ENCODE measurements around the gene FBXO46. TPM values are rescaled to one million over a fixed set of nuclear protein-coding genes. Genes with fewer than 3 reads are reported as not detected.
"Not testable (repeated sequence)": the region's sequence is repeated elsewhere in the genome, so short reads cannot be mapped to it uniquely, and the experiment has no call there.

The FBXO46 gene
- polyA plus RNA-seq, 1 donor = 13.9 TPM

GRCh38 chr19:45753548-45753947, 22.9 kb upstream of the FBXO46 start:
- no peak overlapping the region for H3K27ac ChIP-seq (ENCODE audit: low read length)
- DNase-seq = no peak
- H3K9me3 ChIP-seq (ENCODE audit: control insufficient read depth, low read depth, low read length) = no peaks in the 10 kb centered on the region
- H3K4me1 ChIP-seq (ENCODE audit: control insufficient read depth, insufficient read depth, low read length) = no peaks in the 10 kb centered on the region
- WGBS (ENCODE audit: insufficient coverage, low lambda C conversion rate) = no CpG with 5 or more reads among the region's 6 CpGs
- H3K36me3 ChIP-seq (ENCODE audit: control insufficient read depth, insufficient read depth, low read length) = no peaks in the 10 kb centered on the region
- H3K27me3 ChIP-seq (ENCODE audit: control insufficient read depth, insufficient read depth, low read length) = no peaks in the 10 kb centered on the region
- H3K4me3 ChIP-seq (ENCODE audit: low read length) = no peak overlapping the region

GRCh38 chr19:45752639-45753038, 21.9 kb upstream of the FBXO46 start:
- Histone ChIP-seq H3K36me3 (ENCODE audit: control insufficient read depth, insufficient read depth, low read length) (no peaks in the 10 kb centered on the region), H3K27me3 (ENCODE audit: control insufficient read depth, insufficient read depth, low read length) (no peaks in the 10 kb centered on the region), H3K27ac (ENCODE audit: low read length) (no peak overlapping the region), H3K9me3 (ENCODE audit: control insufficient read depth, low read depth, low read length) (no peaks in the 10 kb centered on the region), H3K4me1 (ENCODE audit: control insufficient read depth, insufficient read depth, low read length) (no peaks in the 10 kb centered on the region), H3K4me3 (ENCODE audit: low read length) (no peak overlapping the region)
- no peak for DNase-seq
- WGBS (ENCODE audit: insufficient coverage, low lambda C conversion rate) = 88% methylated on average over 4 of the region's 12 CpGs

- not testable (repeated sequence) for H3K27me3 ChIP-seq (ENCODE audit: control insufficient read depth, insufficient read depth, low read length); H3K9me3 ChIP-seq (ENCODE audit: control insufficient read depth, low read depth, low read length); H3K4me3 ChIP-seq (ENCODE audit: low read length); H3K4me1 ChIP-seq (ENCODE audit: control insufficient read depth, insufficient read depth, low read length); H3K27ac ChIP-seq (ENCODE audit: low read length); H3K36me3 ChIP-seq (ENCODE audit: control insufficient read depth, insufficient read depth, low read length); DNase-seq
- no CpG with 5 or more reads among the region's 10 CpGs for WGBS (ENCODE audit: insufficient coverage, low lambda C conversion rate)
These were observed 20.8 kb upstream of the FBXO46 start for GRCh38 chr19:45751483-45751882.

GRCh38 chr19:45747513-45747912, 16.8 kb upstream of the FBXO46 start:
- Histone ChIP-seq H3K9me3 (ENCODE audit: control insufficient read depth, low read depth, low read length) (no peaks in the 10 kb centered on the region), H3K36me3 (ENCODE audit: control insufficient read depth, insufficient read depth, low read length) (no peaks in the 10 kb centered on the region), H3K4me1 (ENCODE audit: control insufficient read depth, insufficient read depth, low read length) (no peaks in the 10 kb centered on the region), H3K27ac (ENCODE audit: low read length) (no peak overlapping the region), H3K4me3 (ENCODE audit: low read length) (no peak overlapping the region), H3K27me3 (ENCODE audit: control insufficient read depth, insufficient read depth, low read length) (peaks cover 7% of the 10 kb centered on the region)
- DNase-seq = no peak
- no CpG with 5 or more reads among the region's 5 CpGs for whole genome bisulfite sequencing (ENCODE audit: insufficient coverage, low lambda C conversion rate)

- no peak for DNase-seq
- WGBS (ENCODE audit: insufficient coverage, low lambda C conversion rate) = no CpG with 5 or more reads among the region's 5 CpGs
- Histone ChIP-seq H3K27me3 (ENCODE audit: control insufficient read depth, insufficient read depth, low read length) (peaks cover 7% of the 10 kb centered on the region), H3K4me3 (ENCODE audit: low read length) (no peak overlapping the region), H3K9me3 (ENCODE audit: control insufficient read depth, low read depth, low read length) (no peaks in the 10 kb centered on the region), H3K4me1 (ENCODE audit: control insufficient read depth, insufficient read depth, low read length) (no peaks in the 10 kb centered on the region), H3K27ac (ENCODE audit: low read length) (no peak overlapping the region), H3K36me3 (ENCODE audit: control insufficient read depth, insufficient read depth, low read length) (no peaks in the 10 kb centered on the region)
These were observed 16.2 kb upstream of the FBXO46 start for GRCh38 chr19:45746866-45747265.

GRCh38 chr19:45745606-45746005, 14.9 kb upstream of the FBXO46 start:
- Histone ChIP-seq H3K36me3 (ENCODE audit: control insufficient read depth, insufficient read depth, low read length) (no peaks in the 10 kb centered on the region), H3K9me3 (ENCODE audit: control insufficient read depth, low read depth, low read length) (no peaks in the 10 kb centered on the region), H3K4me1 (ENCODE audit: control insufficient read depth, insufficient read depth, low read length) (no peaks in the 10 kb centered on the region), H3K27me3 (ENCODE audit: control insufficient read depth, insufficient read depth, low read length) (peaks cover 7% of the 10 kb centered on the region), H3K4me3 (ENCODE audit: low read length) (no peak overlapping the region), H3K27ac (ENCODE audit: low read length) (no peak overlapping the region)
- no peak for DNase-seq
- no CpG with 5 or more reads among the region's 6 CpGs for WGBS (ENCODE audit: insufficient coverage, low lambda C conversion rate)

- DNase-seq = no peak
- no peak overlapping the region for H3K27ac ChIP-seq (ENCODE audit: low read length)
- no peak overlapping the region for H3K4me3 ChIP-seq (ENCODE audit: low read length)
- H3K36me3 ChIP-seq (ENCODE audit: control insufficient read depth, insufficient read depth, low read length) = no peaks in the 10 kb centered on the region
- no peaks in the 10 kb centered on the region for H3K4me1 ChIP-seq (ENCODE audit: control insufficient read depth, insufficient read depth, low read length)
- peaks cover 7% of the 10 kb centered on the region for H3K27me3 ChIP-seq (ENCODE audit: control insufficient read depth, insufficient read depth, low read length)
- WGBS (ENCODE audit: insufficient coverage, low lambda C conversion rate) = 0% methylated on average over 1 of the region's 4 CpGs
- H3K9me3 ChIP-seq (ENCODE audit: control insufficient read depth, low read depth, low read length) = no peaks in the 10 kb centered on the region
These were observed 12.3 kb upstream of the FBXO46 start for GRCh38 chr19:45742969-45743368.

GRCh38 chr19:45739498-45740439, 9.1 kb upstream of the FBXO46 start:
- no peak for DNase-seq
- no CpG with 5 or more reads among the region's 10 CpGs for WGBS (ENCODE audit: insufficient coverage, low lambda C conversion rate)
- H3K27ac ChIP-seq (ENCODE audit: low read length) = no peak overlapping the region
- peaks cover 4% of the 10 kb centered on the region for H3K27me3 ChIP-seq (ENCODE audit: control insufficient read depth, insufficient read depth, low read length)
- H3K9me3 ChIP-seq (ENCODE audit: control insufficient read depth, low read depth, low read length) = no peaks in the 10 kb centered on the region
- no peak overlapping the region for H3K4me3 ChIP-seq (ENCODE audit: low read length)
- H3K4me1 ChIP-seq (ENCODE audit: control insufficient read depth, insufficient read depth, low read length) = no peaks in the 10 kb centered on the region
- no peaks in the 10 kb centered on the region for H3K36me3 ChIP-seq (ENCODE audit: control insufficient read depth, insufficient read depth, low read length)

- WGBS (ENCODE audit: insufficient coverage, low lambda C conversion rate) = 100% methylated on average over 1 of the region's 59 CpGs
- no peaks in the 10 kb centered on the region for H3K27me3 ChIP-seq (ENCODE audit: control insufficient read depth, insufficient read depth, low read length)
- DNase-seq = no peak
- no peak within 1 kb of the TSS for H3K27ac ChIP-seq (ENCODE audit: low read length)
- peaks cover 5% of the 10 kb centered on the region for H3K9me3 ChIP-seq (ENCODE audit: control insufficient read depth, low read depth, low read length)
- no peaks in the 10 kb centered on the region for H3K4me1 ChIP-seq (ENCODE audit: control insufficient read depth, insufficient read depth, low read length)
- no peaks in the 10 kb centered on the region for H3K36me3 ChIP-seq (ENCODE audit: control insufficient read depth, insufficient read depth, low read length)
- no peak within 1 kb of the TSS for H3K4me3 ChIP-seq (ENCODE audit: low read length)
These were observed 2.6 kb upstream of the FBXO46 start, which contains the start of gene MEIOSIN for GRCh38 chr19:45733160-45733810. TSS of gene MEIOSIN (plus strand) at chr19:45733439. CDS start at chr19:45735377, 1,938 bp downstream.

- H3K36me3 ChIP-seq (ENCODE audit: control insufficient read depth, insufficient read depth, low read length) = peaks cover 4% of the 10 kb centered on the region
- peak in 1 of 2 donors; percentile 48 for DNase-seq
- no CpG with 5 or more reads among the region's 10 CpGs for WGBS (ENCODE audit: insufficient coverage, low lambda C conversion rate)
- peaks cover 5% of the 10 kb centered on the region for H3K9me3 ChIP-seq (ENCODE audit: control insufficient read depth, low read depth, low read length)
- H3K4me1 ChIP-seq (ENCODE audit: control insufficient read depth, insufficient read depth, low read length) = no peaks in the 10 kb centered on the region
- peak overlapping the region; percentile 83 for H3K4me3 ChIP-seq (ENCODE audit: low read length)
- H3K27me3 ChIP-seq (ENCODE audit: control insufficient read depth, insufficient read depth, low read length) = no peaks in the 10 kb centered on the region
- peak overlapping the region; percentile 14 for H3K27ac ChIP-seq (ENCODE audit: low read length)
These were observed 851 bp downstream of the FBXO46 start for GRCh38 chr19:45729800-45730290.
